RKO (cell line): ENCODE data around the gene CTTNBP2NL.
"Not testable (repeated sequence)": the region's sequence is repeated elsewhere in the genome, so short reads cannot be mapped to it uniquely, and the experiment has no call there.

ENCODE experiments used
- DNase-seq: peaks from one replicate; pipeline ENCODE4 v3.0.0-alpha.2; 2016; ENCODE audit warnings: low spot score

The CTTNBP2NL gene

GRCh38 chr1:112386731-112387346 is 9.2 kb upstream of the CTTNBP2NL start:
- DNase-seq = no peak

- DNase-seq = no peak
These were observed 8.2 kb upstream of the CTTNBP2NL start for GRCh38 chr1:112387807-112388206.

GRCh38 chr1:112388436-112388835 is 7.6 kb upstream of the CTTNBP2NL start:
- DNase-seq = no peak

GRCh38 chr1:112389689-112390088 is 6.3 kb upstream of the CTTNBP2NL start:
- no peak for DNase-seq

- not testable (repeated sequence) for DNase-seq
These were observed 5.7 kb upstream of the CTTNBP2NL start for GRCh38 chr1:112390335-112390734.

- DNase-seq = peak; percentile 95
These were observed 5.0 kb upstream of the CTTNBP2NL start for GRCh38 chr1:112390775-112391602.

GRCh38 chr1:112391603-112391940 is 4.4 kb upstream of the CTTNBP2NL start:
- no peak for DNase-seq

- DNase-seq = peak; percentile 74
These were observed 2.4 kb upstream of the CTTNBP2NL start for GRCh38 chr1:112393631-112393974.

GRCh38 chr1:112394743-112395062 is 1.3 kb upstream of the CTTNBP2NL start:
- DNase-seq = peak; percentile 96

- DNase-seq = peak; percentile 43
These were observed 676 bp upstream of the CTTNBP2NL start for GRCh38 chr1:112395256-112395820.

GRCh38 chr1:112396653-112397471 is 848 bp downstream of the CTTNBP2NL start:
- peak; percentile 59 for DNase-seq

- DNase-seq = no peak
These were observed 1.8 kb downstream of the CTTNBP2NL start for GRCh38 chr1:112397841-112398240.

GRCh38 chr1:112399456-112399855 is 3.4 kb downstream of the CTTNBP2NL start:
- no peak for DNase-seq

GRCh38 chr1:112400706-112401105 is 4.7 kb downstream of the CTTNBP2NL start:
- not testable (repeated sequence) for DNase-seq

- DNase-seq = no peak
These were observed 6.9 kb downstream of the CTTNBP2NL start for GRCh38 chr1:112402682-112403643.

- DNase-seq = no peak
These were observed 10.8 kb downstream of the CTTNBP2NL start for GRCh38 chr1:112406771-112407170.

GRCh38 chr1:112409414-112409813 is 13.4 kb downstream of the CTTNBP2NL start:
- DNase-seq = no peak

- no peak for DNase-seq
These were observed 14.7 kb downstream of the CTTNBP2NL start for GRCh38 chr1:112410673-112411072.

- DNase-seq = no peak
These were observed 21.3 kb downstream of the CTTNBP2NL start for GRCh38 chr1:112417271-112417670.

GRCh38 chr1:112418099-112418892 is 22.3 kb downstream of the CTTNBP2NL start:
- no peak for DNase-seq

- DNase-seq = no peak
These were observed 27.2 kb downstream of the CTTNBP2NL start for GRCh38 chr1:112423207-112423606.
